NCI-H446 (cell line): ENCODE data around the gene AMBRA1.

ENCODE experiments used
- DNase-seq, 2 experiments: peaks; one replicate each; lab custom pipeline; 2025; lab: John Stamatoyannopoulos, UW

Gene AMBRA1

GRCh38 chr11:46570790-46571398 is 22.9 kb downstream of the AMBRA1 start:
- no peak for DNase-seq

- no peak for DNase-seq
Measured at GRCh38 chr11:46565232-46565840, 28.5 kb downstream of the AMBRA1 start.

GRCh38 chr11:46564459-46564858 is 29.4 kb downstream of the AMBRA1 start:
- no peak for DNase-seq

GRCh38 chr11:46562527-46562926 is 31.3 kb downstream of the AMBRA1 start:
- DNase-seq = no peak

- no peak for DNase-seq
Measured at GRCh38 chr11:46560300-46560991, 33.4 kb downstream of the AMBRA1 start.

- no peak for DNase-seq
Measured at GRCh38 chr11:46559815-46560214, 34.0 kb downstream of the AMBRA1 start.

GRCh38 chr11:46557684-46558151 is 36.1 kb downstream of the AMBRA1 start:
- DNase-seq = no peak

GRCh38 chr11:46555267-46556054 is 38.4 kb downstream of the AMBRA1 start:
- DNase-seq = no peak

- no peak for DNase-seq
Measured at GRCh38 chr11:46554213-46555147, 39.3 kb downstream of the AMBRA1 start.

- no peak for DNase-seq
Measured at GRCh38 chr11:46553814-46554212, 40.0 kb downstream of the AMBRA1 start.

GRCh38 chr11:46551261-46551660 is 42.6 kb downstream of the AMBRA1 start:
- DNase-seq = no peak

GRCh38 chr11:46547579-46547978 is 46.2 kb downstream of the AMBRA1 start:
- DNase-seq = no peak

- no peak for DNase-seq
Measured at GRCh38 chr11:46543564-46543963, 50.3 kb downstream of the AMBRA1 start.

GRCh38 chr11:46541593-46542371 is 52.0 kb downstream of the AMBRA1 start:
- DNase-seq = peak in 1 of 2 experiments; percentile 11

- DNase-seq = no peak
Measured at GRCh38 chr11:46540807-46541206, 53.0 kb downstream of the AMBRA1 start.

- DNase-seq = peak; percentile 78 to 82
Measured at GRCh38 chr11:46537537-46538295, 56.1 kb downstream of the AMBRA1 start.

- no peak for DNase-seq
Measured at GRCh38 chr11:46537121-46537520, 56.7 kb downstream of the AMBRA1 start.

- no peak for DNase-seq
Measured at GRCh38 chr11:46535688-46536087, 58.1 kb downstream of the AMBRA1 start.

GRCh38 chr11:46534711-46535110 is 59.1 kb downstream of the AMBRA1 start:
- peak in 1 of 2 experiments; percentile 27 for DNase-seq
